ENCODE data around the gene ATXN7. TPM values are rescaled to one million over a fixed set of nuclear protein-coding genes. Genes with fewer than 3 reads are reported as not detected.

The ATXN7 gene
- total and polyA plus RNA-seq, 8 donors, result 2.1 to 333 (median 30.8) TPM

DNA sequence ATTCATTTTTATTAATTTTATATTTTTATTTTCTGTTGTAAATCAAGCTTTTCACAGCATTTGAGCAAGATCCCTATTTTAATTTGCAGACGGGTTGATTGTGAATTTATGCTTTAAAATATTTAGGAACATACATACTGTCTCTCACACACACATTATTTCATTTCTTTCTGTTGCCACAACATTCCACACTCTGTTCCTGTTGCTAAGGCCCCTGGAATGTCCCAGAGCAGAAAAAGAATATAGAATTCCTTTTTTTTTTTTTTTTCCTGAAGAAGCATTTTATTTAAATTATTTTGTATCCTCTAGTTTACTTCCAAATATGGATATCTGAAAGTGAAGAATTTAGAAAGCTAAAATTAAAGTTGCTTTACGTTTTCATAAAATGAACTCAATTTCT is 85.3 kb downstream of the ATXN7 start:
- peaks cover 0 to 11% (median 11%) of the 10 kb centered on the region in 4 donors for H3K36me3 ChIP-seq
- no peak for TF ChIP-seq POLR2A (IDR thresholded peaks at IDR 0.05)
- TF ChIP-seq, protein P1, sequence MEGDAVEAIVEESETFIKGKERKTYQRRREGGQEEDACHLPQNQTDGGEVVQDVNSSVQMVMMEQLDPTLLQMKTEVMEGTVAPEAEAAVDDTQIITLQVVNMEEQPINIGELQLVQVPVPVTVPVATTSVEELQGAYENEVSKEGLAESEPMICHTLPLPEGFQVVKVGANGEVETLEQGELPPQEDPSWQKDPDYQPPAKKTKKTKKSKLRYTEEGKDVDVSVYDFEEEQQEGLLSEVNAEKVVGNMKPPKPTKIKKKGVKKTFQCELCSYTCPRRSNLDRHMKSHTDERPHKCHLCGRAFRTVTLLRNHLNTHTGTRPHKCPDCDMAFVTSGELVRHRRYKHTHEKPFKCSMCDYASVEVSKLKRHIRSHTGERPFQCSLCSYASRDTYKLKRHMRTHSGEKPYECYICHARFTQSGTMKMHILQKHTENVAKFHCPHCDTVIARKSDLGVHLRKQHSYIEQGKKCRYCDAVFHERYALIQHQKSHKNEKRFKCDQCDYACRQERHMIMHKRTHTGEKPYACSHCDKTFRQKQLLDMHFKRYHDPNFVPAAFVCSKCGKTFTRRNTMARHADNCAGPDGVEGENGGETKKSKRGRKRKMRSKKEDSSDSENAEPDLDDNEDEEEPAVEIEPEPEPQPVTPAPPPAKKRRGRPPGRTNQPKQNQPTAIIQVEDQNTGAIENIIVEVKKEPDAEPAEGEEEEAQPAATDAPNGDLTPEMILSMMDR (IDR thresholded peaks at IDR 0.05), result no peak
- TF ChIP-seq EP300 (IDR thresholded peaks at IDR 0.05), result no peak
- no peak for TF ChIP-seq POLR2AphosphoS5 (IDR thresholded peaks at IDR 0.05)
- H3K27ac ChIP-seq, result no peak overlapping the region
- H3K27me3 ChIP-seq, result no peaks in the 10 kb centered on the region
- no peaks in the 10 kb centered on the region for H3K9me3 ChIP-seq
- peak in 1 of 2 donors; percentile 64 for DNase-seq
- 82 to 91% (median 87%) methylated on average over 2 of the region's 2 CpGs for WGBS, 5 donors
- no peak overlapping the region for H3K4me3 ChIP-seq
- peaks cover 29 to 83% (median 60%) of the 10 kb centered on the region in 4 donors for H3K4me1 ChIP-seq
- intact Hi-C loops (cut with DNase I; ENCODE audit: low total_unique reads), result no loop called here

DNA sequence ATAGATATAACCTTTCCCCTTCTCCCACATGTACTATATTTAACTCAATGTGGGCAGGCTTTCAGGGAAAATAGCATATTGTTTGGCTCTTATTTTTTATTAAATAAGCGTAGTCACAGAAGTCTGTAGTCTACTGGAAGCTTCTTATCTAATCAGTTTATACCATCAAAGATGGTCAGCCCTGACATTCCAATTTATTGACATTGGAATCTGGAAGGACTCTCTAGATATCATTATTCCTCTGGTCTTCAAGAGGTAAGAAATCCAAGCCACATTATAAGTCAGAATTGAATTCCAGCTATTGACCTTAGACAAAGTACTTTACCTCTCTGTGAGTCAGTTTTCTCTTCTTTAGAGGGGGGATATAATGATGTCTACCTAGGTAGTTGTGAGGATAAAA is 87.0 kb downstream of the ATXN7 start:
- H3K4me3 ChIP-seq, result no peak overlapping the region
- peak overlapping the region in 1 of 5 donors; percentile 40 for H3K27ac ChIP-seq
- 78 to 92% (median 90%) methylated on average over 1 of the region's 1 CpG for WGBS, 5 donors
- no peaks in the 10 kb centered on the region for H3K27me3 ChIP-seq
- TF ChIP-seq POLR2A (IDR thresholded peaks at IDR 0.05), result no peak
- no peak for TF ChIP-seq POLR2AphosphoS5 (IDR thresholded peaks at IDR 0.05)
- TF ChIP-seq, protein P1 (IDR thresholded peaks at IDR 0.05), result no peak
- no peak for TF ChIP-seq EP300 (IDR thresholded peaks at IDR 0.05)
- H3K4me1 ChIP-seq, result peaks cover 17 to 77% (median 51%) of the 10 kb centered on the region in 4 donors
- intact Hi-C loops (cut with DNase I; ENCODE audit: low total_unique reads), result no loop called here
- no peaks in the 10 kb centered on the region for H3K9me3 ChIP-seq
- DNase-seq, result no peak
- H3K36me3 ChIP-seq, result peaks cover 0 to 24% (median 15%) of the 10 kb centered on the region in 4 donors

DNA sequence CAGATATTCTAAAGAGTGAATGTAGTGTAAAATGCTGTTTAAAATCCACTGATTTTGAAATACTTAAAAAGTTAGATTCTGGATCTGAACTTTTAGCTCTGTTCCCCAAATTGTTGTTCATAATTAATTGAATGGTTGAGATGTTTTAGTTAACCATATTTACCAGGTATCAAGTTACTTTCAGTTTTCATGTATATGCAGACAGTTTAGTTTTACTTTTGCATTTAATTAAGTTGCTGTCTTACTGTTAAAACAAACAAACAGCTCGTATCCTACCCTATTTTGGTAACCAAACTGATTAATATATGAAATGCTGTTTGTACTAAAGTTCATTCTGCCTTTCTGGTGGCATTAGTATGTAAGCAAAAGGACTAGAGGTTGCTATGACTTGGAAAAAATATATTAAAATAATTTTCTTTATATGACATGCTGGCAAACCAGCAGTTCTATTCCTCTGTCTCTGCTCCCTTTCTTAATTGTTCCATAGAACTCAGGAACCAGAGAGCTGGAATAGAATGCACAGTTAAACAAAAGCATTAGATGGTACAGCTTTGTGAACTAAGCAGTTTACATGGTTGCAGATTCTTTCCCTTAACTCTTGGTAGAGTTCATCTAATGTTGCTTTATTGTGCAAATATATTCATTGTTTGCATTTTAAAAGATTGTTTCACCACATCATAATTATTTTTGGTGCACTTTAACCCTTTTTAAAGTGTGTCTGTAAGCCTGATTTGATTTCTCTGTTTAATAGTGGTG is 88.0 kb downstream of the ATXN7 start:
- no peaks in the 10 kb centered on the region for H3K9me3 ChIP-seq
- H3K4me1 ChIP-seq, result peaks cover 7 to 77% (median 49%) of the 10 kb centered on the region in 4 donors
- H3K27ac ChIP-seq, result peak overlapping the region in 3 of 5 donors; percentile 10 to 40 (median 13)
- intact Hi-C loops (cut with DNase I; ENCODE audit: low total_unique reads), result no loop called here
- 17 to 30% (median 22%) methylated on average over 1 of the region's 1 CpG for WGBS, 5 donors
- no peak for DNase-seq
- no peaks in the 10 kb centered on the region for H3K27me3 ChIP-seq
- TF ChIP-seq EP300 (IDR thresholded peaks at IDR 0.05) (no peak), POLR2A (IDR thresholded peaks at IDR 0.05) (no peak), POLR2AphosphoS5 (IDR thresholded peaks at IDR 0.05) (no peak)
- TF ChIP-seq, protein P1 (IDR thresholded peaks at IDR 0.05), result no peak
- no peak overlapping the region for H3K4me3 ChIP-seq
- peaks cover 0 to 25% (median 15%) of the 10 kb centered on the region in 4 donors for H3K36me3 ChIP-seq

DNA sequence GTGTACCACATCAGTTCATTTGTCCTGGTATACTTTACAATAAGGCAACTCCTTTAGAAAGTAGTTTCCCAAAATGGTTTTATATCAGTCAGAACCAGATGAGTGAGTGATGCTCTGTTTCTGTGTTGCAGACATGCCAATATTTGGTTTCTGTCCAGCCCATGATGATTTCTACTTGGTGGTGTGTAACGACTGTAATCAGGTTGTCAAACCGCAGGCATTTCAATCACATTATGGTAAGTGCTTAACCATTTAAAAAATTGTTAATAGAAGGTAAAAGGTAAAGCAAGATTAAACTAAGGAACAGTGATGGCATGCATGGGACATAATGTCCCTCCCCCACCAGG is 88.6 kb downstream of the ATXN7 start:
- Histone ChIP-seq H3K27ac (peak overlapping the region in 3 of 5 donors; percentile 10 to 40 (median 13)), H3K4me3 (no peak overlapping the region), H3K9me3 (no peaks in the 10 kb centered on the region), H3K4me1 (peaks cover 4 to 77% (median 50%) of the 10 kb centered on the region in 4 donors), H3K36me3 (peaks cover 0 to 25% (median 15%) of the 10 kb centered on the region in 4 donors), H3K27me3 (no peaks in the 10 kb centered on the region)
- TF ChIP-seq EP300 (IDR thresholded peaks at IDR 0.05) (no peak), POLR2A (IDR thresholded peaks at IDR 0.05) (no peak), POLR2AphosphoS5 (IDR thresholded peaks at IDR 0.05) (no peak)
- intact Hi-C loops (cut with DNase I; ENCODE audit: low total_unique reads), result no loop called here
- DNase-seq, result peak in 1 of 2 donors; percentile 36
- WGBS, 5 donors, result 31 to 60% (median 50%) methylated on average over 2 of the region's 2 CpGs

DNA sequence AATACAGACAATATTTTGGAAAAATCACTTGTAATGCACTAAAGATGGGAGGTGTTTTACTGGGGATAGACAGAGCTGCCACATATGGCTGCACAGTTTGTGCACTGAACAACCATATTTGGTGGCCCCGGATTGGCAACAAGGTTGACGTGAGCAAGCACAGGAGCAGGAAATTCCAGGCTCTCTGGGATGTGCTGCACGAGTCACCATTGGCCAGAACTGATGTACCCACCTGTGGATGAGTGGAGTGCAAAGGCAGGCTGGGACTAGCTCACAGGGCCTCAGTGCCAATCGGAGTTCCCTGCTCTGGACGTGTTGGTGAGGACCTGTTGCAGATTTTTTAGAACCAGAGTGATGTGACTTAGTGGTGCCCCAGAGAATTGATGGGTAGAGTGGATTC is 90.5 kb downstream of the ATXN7 start:
- TF ChIP-seq POLR2AphosphoS5 (IDR thresholded peaks at IDR 0.05) (no peak), EP300 (IDR thresholded peaks at IDR 0.05) (no peak), POLR2A (IDR thresholded peaks at IDR 0.05) (no peak)
- TF ChIP-seq, protein P1 (IDR thresholded peaks at IDR 0.05), result no peak
- Histone ChIP-seq H3K36me3 (peaks cover 0 to 25% (median 15%) of the 10 kb centered on the region in 4 donors), H3K27ac (no peak overlapping the region), H3K4me1 (peaks cover 4 to 76% (median 39%) of the 10 kb centered on the region in 4 donors), H3K9me3 (no peaks in the 10 kb centered on the region), H3K27me3 (no peaks in the 10 kb centered on the region), H3K4me3 (no peak overlapping the region)
- no peak for DNase-seq
- WGBS, 5 donors, result 86 to 96% (median 91%) methylated on average over 5 of the region's 5 CpGs
- intact Hi-C loops (cut with DNase I; ENCODE audit: low total_unique reads), result no loop called here

All from stomach (tissue), 9 donors.